GM19463 (cell line): ENCODE data around the gene GDPD2.

Experiments
- ATAC-seq: cut with Tn5 transposase; IDR thresholded peaks from one replicate; pipeline ENCODE4 v1.9.1; 2021; ENCODE audit warnings: mild to moderate bottlenecking, moderate library complexity; ENCODE audit not compliant: unreplicated experiment

GDPD2 gene

GRCh38 chrX:70437011-70437410 is 13.9 kb downstream of the GDPD2 start:
- no peak for ATAC-seq

- no peak for ATAC-seq
Observed at GRCh38 chrX:70437921-70438665, 15.0 kb downstream of the GDPD2 start.

- ATAC-seq = no peak
Observed at GRCh38 chrX:70439016-70439415, 15.9 kb downstream of the GDPD2 start.

- no peak for ATAC-seq
Observed at GRCh38 chrX:70442224-70442623, 19.1 kb downstream of the GDPD2 start.

GRCh38 chrX:70444326-70444945 is 21.3 kb downstream of the GDPD2 start, which contains the start of gene DLG3:
Gene DLG3, plus strand, starts transcription at chrX:70444835. Its CDS starts 367 bp downstream, at chrX:70445202.
- peak; percentile 36 for ATAC-seq

- peak; percentile 10 for ATAC-seq
Observed at GRCh38 chrX:70444946-70445656, 22.0 kb downstream of the GDPD2 start.

GRCh38 chrX:70445951-70446350 is 22.8 kb downstream of the GDPD2 start:
- no peak for ATAC-seq

GRCh38 chrX:70446380-70447350 is 23.6 kb downstream of the GDPD2 start:
- no peak for ATAC-seq

- no peak for ATAC-seq
Observed at GRCh38 chrX:70449457-70449966, 26.4 kb downstream of the GDPD2 start.

- peak; percentile 37 for ATAC-seq
Observed at GRCh38 chrX:70452143-70452733, 29.1 kb downstream of the GDPD2 start.

GRCh38 chrX:70453024-70453618 is 30.0 kb downstream of the GDPD2 start:
- no peak for ATAC-seq

- peak; percentile 46 for ATAC-seq
Observed at GRCh38 chrX:70454441-70455365, 31.6 kb downstream of the GDPD2 start.

- ATAC-seq = peak; percentile 25
Observed at GRCh38 chrX:70455366-70456202, 32.5 kb downstream of the GDPD2 start.

- peak; percentile 18 for ATAC-seq
Observed at GRCh38 chrX:70456256-70456655, 33.1 kb downstream of the GDPD2 start.

GRCh38 chrX:70461026-70461425 is 37.9 kb downstream of the GDPD2 start:
- no peak for ATAC-seq

- ATAC-seq = no peak
Observed at GRCh38 chrX:70464051-70464450, 40.9 kb downstream of the GDPD2 start.

GRCh38 chrX:70466968-70467367 is 43.9 kb downstream of the GDPD2 start:
- no peak for ATAC-seq

GRCh38 chrX:70468709-70469108 is 45.6 kb downstream of the GDPD2 start:
- ATAC-seq = no peak
